ENCODE measurements around the gene SHMT2. TPM values are rescaled to one million over a fixed set of nuclear protein-coding genes. Genes with fewer than 3 reads are reported as not detected.
A peak's percentile ranks its signal among the peaks of the same experiment; 100 is the strongest.

Gene SHMT2
- total RNA-seq, 1 donor from 2014 or later: 197 TPM

DNA sequence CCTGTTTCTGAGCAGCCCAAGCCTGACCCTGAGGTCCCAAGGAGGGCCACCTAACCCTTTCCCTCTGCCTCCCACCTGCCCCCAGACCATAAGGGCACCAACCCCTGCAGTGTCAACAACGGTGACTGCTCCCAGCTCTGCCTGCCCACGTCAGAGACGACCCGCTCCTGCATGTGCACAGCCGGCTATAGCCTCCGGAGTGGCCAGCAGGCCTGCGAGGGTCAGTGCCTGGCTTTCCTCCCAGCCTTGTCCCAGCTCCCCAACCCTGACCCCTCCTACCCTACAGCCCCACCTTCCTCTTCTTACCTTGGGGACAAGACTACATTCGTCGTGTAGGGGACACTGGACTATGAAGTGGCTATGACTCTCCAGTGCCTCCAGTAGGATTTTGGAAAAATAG, 48.4 kb upstream of the SHMT2 start:
- Histone ChIP-seq H3K4me1 (ENCODE audit: insufficient read depth, low read length) (no peaks in the 10 kb centered on the region), H3K4me3 (ENCODE audit: insufficient read depth, low read depth, low read length) (no peak overlapping the region), H2AFZ (ENCODE audit: low read depth, low read length) (no peak overlapping the region), H3K27me3 (ENCODE audit: insufficient read depth, low read length) (no peaks in the 10 kb centered on the region), H3K4me2 (ENCODE audit: low read length) (no peak overlapping the region), H4K20me1 (ENCODE audit: insufficient read depth, low read length) (peaks cover 76% of the 10 kb centered on the region), H3K9me3 (ENCODE audit: insufficient read depth, low read depth, low read length) (no peaks in the 10 kb centered on the region), H3K79me2 (ENCODE audit: insufficient read depth, low read length) (no peaks in the 10 kb centered on the region), H3K36me3 (ENCODE audit: insufficient read depth, low read length) (peaks cover 34% of the 10 kb centered on the region), H3K27ac (ENCODE audit: low read depth, low read length) (no peak overlapping the region), H3K9ac (ENCODE audit: low read length) (no peak overlapping the region)
- no peak for DNase-seq (ENCODE audit: low read depth)
- H3K4me3 Mint-ChIP-seq (ENCODE audit: unreplicated experiment): no peak overlapping the region
- no peak for TF ChIP-seq CTCF (IDR thresholded peaks at IDR 0.05; ENCODE audit: insufficient read depth, low read depth, low read length)
- no peak for TF ChIP-seq EZH2 (IDR thresholded peaks at IDR 0.05; ENCODE audit: insufficient read depth, low read length)
- H3K9me3 Mint-ChIP-seq (ENCODE audit: unreplicated experiment): no peaks in the 10 kb centered on the region
- no peak overlapping the region for H3K27ac Mint-ChIP-seq (ENCODE audit: unreplicated experiment)
- FAIRE-seq: no peak
- peaks cover 5% of the 10 kb centered on the region for H3K4me1 Mint-ChIP-seq (ENCODE audit: low read depth, unreplicated experiment)
- H3K36me3 Mint-ChIP-seq (ENCODE audit: low read depth, unreplicated experiment): peaks cover 34% of the 10 kb centered on the region
- H3K27me3 Mint-ChIP-seq (ENCODE audit: low read depth, unreplicated experiment): no peaks in the 10 kb centered on the region

DNA sequence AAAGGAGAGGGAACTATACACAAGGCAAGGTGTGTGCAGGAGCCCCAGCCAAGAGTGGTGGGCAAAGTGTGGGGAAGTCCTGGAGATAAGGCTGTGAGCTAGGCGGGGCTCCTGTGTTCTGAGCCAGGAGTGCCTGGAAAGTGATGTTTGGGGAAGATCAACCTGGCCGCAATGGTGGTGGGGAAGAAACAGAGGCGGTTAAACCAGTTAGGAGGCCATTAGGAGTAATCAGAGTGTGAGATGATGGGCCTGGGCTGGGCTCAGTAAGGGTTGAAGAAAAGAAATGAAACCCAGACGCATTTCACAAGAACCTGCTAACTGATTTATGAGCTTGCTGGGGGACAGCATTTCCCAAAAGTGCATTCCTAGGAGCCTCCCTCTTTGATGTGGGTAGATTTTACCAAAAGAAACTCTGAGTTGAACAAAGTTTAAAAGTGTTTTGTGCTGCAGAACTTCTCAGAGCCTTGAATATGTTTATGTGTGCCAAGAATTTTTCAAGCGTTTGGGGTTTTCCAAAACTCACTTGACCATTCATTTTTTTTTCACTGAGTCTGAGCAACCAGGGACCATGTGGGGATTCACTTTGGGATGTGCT, 47.9 kb upstream of the SHMT2 start:
- H3K4me2 ChIP-seq (ENCODE audit: low read length): no peak overlapping the region
- H3K9ac ChIP-seq (ENCODE audit: low read length): no peak overlapping the region
- Mint-ChIP-seq H3K9me3 (ENCODE audit: unreplicated experiment) (no peaks in the 10 kb centered on the region), H3K36me3 (ENCODE audit: low read depth, unreplicated experiment) (peaks cover 34% of the 10 kb centered on the region), H3K27ac (ENCODE audit: unreplicated experiment) (no peak overlapping the region), H3K4me3 (ENCODE audit: unreplicated experiment) (no peak overlapping the region), H3K4me1 (ENCODE audit: low read depth, unreplicated experiment) (peaks cover 5% of the 10 kb centered on the region), H3K27me3 (ENCODE audit: low read depth, unreplicated experiment) (no peaks in the 10 kb centered on the region)
- no peaks in the 10 kb centered on the region for H3K9me3 ChIP-seq (ENCODE audit: insufficient read depth, low read depth, low read length)
- FAIRE-seq (no peak), DNase-seq (ENCODE audit: low read depth) (peak; percentile 10)
- H3K36me3 ChIP-seq (ENCODE audit: insufficient read depth, low read length): peaks cover 33% of the 10 kb centered on the region
- H3K27me3 ChIP-seq (ENCODE audit: insufficient read depth, low read length): no peaks in the 10 kb centered on the region
- TF ChIP-seq EZH2 (IDR thresholded peaks at IDR 0.05; ENCODE audit: insufficient read depth, low read length) (no peak), CTCF (IDR thresholded peaks at IDR 0.05; ENCODE audit: insufficient read depth, low read depth, low read length) (no peak)
- no peaks in the 10 kb centered on the region for H3K79me2 ChIP-seq (ENCODE audit: insufficient read depth, low read length)
- H3K4me1 ChIP-seq (ENCODE audit: insufficient read depth, low read length): no peaks in the 10 kb centered on the region
- H2AFZ ChIP-seq (ENCODE audit: low read depth, low read length): no peak overlapping the region
- H4K20me1 ChIP-seq (ENCODE audit: insufficient read depth, low read length): peaks cover 76% of the 10 kb centered on the region
- H3K4me3 ChIP-seq (ENCODE audit: insufficient read depth, low read depth, low read length): no peak overlapping the region
- no peak overlapping the region for H3K27ac ChIP-seq (ENCODE audit: low read depth, low read length)

- DNase-seq (ENCODE audit: low read depth) (peak; percentile 27), FAIRE-seq (peak; percentile 9)
- Histone ChIP-seq H2AFZ (ENCODE audit: low read depth, low read length) (no peak overlapping the region), H3K4me3 (ENCODE audit: insufficient read depth, low read depth, low read length) (no peak overlapping the region), H3K27me3 (ENCODE audit: insufficient read depth, low read length) (no peaks in the 10 kb centered on the region), H4K20me1 (ENCODE audit: insufficient read depth, low read length) (peaks cover 79% of the 10 kb centered on the region), H3K4me1 (ENCODE audit: insufficient read depth, low read length) (no peaks in the 10 kb centered on the region), H3K79me2 (ENCODE audit: insufficient read depth, low read length) (no peaks in the 10 kb centered on the region), H3K27ac (ENCODE audit: low read depth, low read length) (no peak overlapping the region), H3K9me3 (ENCODE audit: insufficient read depth, low read depth, low read length) (no peaks in the 10 kb centered on the region), H3K9ac (ENCODE audit: low read length) (no peak overlapping the region), H3K36me3 (ENCODE audit: insufficient read depth, low read length) (peaks cover 39% of the 10 kb centered on the region), H3K4me2 (ENCODE audit: low read length) (no peak overlapping the region)
- TF ChIP-seq EZH2 (IDR thresholded peaks at IDR 0.05; ENCODE audit: insufficient read depth, low read length) (no peak), CTCF (IDR thresholded peaks at IDR 0.05; ENCODE audit: insufficient read depth, low read depth, low read length) (peak; percentile 84)
- peaks cover 37% of the 10 kb centered on the region for H3K36me3 Mint-ChIP-seq (ENCODE audit: low read depth, unreplicated experiment)
- H3K4me3 Mint-ChIP-seq (ENCODE audit: unreplicated experiment): no peak overlapping the region
- no peaks in the 10 kb centered on the region for H3K9me3 Mint-ChIP-seq (ENCODE audit: unreplicated experiment)
- no peaks in the 10 kb centered on the region for H3K27me3 Mint-ChIP-seq (ENCODE audit: low read depth, unreplicated experiment)
- H3K27ac Mint-ChIP-seq (ENCODE audit: unreplicated experiment): no peak overlapping the region
- peaks cover 5% of the 10 kb centered on the region for H3K4me1 Mint-ChIP-seq (ENCODE audit: low read depth, unreplicated experiment)
Observed at GRCh38 chr12:57182918-57183575, 46.5 kb upstream of the SHMT2 start.
